ENCODE measurements around the gene ANO10.
"Not testable (repeated sequence)": the region's sequence is repeated elsewhere in the genome, so short reads cannot be mapped to it uniquely, and the experiment has no call there.

The ANO10 gene

DNA sequence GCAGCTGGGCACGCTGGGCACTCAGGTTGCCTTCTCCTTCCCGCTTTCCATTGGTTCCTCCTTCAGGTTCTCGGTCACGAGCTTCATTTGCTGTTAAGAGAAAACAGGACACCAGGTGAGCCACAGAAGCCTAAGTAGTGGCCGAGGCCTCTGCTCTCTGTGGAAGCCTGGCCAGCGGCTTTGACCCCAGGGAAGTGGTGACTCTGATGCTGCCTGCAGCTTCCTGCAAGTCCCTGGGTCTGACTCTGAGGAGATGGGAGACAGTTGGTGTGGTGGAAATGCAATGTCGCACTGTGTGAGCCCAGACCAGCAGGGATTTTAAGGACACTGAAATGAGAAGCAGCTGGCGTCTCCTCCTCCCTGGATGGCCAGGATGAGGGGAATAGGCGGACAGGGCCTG is 254.9 kb downstream of the ANO10 start:
- no peak for DNase-seq

DNA sequence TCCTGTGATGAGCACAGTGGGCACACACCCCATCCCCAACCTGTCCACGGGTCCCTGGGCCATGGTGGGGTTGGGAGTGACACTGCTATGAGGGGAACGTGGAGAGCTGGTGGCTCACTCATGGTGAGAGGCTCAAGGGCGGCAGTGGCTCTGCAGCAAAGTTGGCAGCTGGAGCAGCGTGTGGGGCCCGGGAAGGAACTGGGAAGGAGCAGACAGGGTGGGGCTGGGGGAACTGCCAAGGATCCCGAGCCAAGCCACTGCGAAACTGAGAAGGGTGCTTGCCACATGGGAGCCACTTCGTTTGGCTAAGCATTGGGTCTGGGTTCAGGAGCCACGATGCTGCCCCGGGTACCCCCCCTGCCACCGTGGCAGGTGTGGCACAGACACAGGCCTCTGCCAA is 255.3 kb downstream of the ANO10 start:
- DNase-seq, result no peak

- DNase-seq, result no peak
Measured at GRCh38 chr3:43365601-43366305, 256.1 kb downstream of the ANO10 start.

DNA sequence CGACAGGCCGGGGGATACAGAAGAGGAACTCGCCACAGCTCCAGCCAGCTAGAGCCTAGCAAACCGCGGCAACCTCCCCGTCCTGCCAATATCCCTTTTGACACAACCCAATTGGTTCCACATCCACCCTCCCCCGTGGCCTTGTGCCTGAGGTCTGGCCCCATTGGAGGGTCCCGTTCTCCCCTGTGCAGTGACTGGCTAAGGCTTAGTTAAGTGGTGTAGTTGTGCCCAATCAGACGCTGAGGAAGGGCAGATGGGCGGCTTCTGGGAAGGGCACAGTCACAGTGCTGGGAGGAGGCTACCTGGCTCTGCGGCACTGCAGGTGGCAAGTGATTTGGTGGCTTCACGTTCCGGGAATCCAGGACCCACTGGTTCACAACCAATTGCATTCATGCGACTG is 256.9 kb downstream of the ANO10 start:
- DNase-seq, result no peak

DNA sequence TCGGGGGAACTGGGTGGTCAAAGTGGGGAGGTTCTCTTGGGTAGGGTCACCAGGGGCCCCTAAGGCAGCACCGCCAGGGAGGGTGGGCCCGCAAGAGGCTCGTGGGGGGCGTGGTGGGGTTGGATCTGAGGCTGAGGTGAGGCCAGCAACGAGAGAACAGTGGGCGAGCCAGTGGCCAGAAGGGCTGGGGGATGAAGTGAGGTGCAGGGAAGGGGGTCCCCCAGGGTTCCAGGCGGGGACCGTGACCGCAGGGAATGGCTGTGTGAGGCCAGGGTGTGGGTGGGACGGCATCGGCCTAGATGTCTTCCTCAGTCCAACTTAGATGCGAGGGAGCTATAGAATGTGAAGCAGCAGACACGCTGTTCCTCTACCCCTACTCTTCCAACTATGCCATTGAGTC is 257.3 kb downstream of the ANO10 start:
- no peak for DNase-seq

- no peak for DNase-seq
Measured at GRCh38 chr3:43363621-43364266, 258.1 kb downstream of the ANO10 start.

DNA sequence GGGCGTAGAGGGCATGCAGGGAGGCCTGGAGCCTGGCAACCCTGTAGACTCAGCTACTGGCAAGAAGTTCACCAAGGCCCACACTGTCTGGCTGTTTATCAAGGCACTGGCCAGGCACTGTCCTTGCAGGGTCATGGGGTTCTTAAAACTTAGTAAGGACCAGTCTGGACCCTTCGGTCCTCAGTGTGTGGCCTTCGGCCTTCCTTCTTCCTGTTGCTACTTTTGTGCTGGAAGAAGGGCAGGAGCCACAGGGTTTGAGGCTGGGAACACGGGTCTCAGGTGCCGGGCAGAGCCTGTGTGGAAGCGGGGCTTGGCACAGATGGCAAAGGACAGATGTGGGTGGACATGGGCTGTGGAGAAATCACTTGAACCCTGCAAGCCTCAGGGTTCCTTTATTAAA is 258.9 kb downstream of the ANO10 start:
- DNase-seq, result no peak

DNA sequence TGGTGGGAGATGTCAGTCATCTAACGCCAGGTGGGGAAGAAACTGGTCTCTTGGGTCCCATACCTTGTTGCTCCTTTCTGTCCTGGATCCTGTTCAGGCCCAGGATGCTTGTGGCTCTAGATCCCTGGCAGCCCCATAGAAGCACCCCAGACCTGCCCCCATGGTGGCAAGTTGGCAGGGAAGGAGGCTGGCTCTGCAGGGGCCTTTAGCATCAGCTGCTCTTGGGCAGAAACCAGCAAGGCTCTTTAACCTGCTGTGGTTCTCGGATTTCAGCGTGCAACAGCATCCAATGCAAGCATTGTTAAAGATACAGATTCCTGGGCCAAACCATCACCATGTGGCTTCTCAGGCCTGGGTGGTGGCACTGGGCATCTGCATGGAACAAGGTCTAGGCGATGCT is 259.6 kb downstream of the ANO10 start:
- DNase-seq, result no peak

- DNase-seq, result no peak
Measured at GRCh38 chr3:43361077-43361476, 260.7 kb downstream of the ANO10 start.

DNA sequence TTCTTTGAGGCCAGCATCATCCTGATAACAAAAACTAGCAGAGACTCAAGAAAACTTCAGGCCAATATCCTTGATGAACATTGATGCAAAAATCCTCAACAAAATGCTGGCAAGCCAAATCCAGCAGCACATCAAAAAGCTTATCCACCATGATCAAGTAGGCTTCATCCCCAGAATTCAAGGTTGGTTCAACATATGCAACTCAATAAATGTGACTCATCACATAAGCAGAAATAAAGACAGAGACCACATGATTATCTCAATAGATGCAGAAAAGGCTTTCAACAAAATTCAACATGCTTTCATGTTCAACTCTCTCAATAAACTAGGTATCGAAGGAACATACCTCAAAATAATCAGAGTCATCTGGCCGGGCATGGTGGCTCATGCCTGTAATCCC is 265.8 kb downstream of the ANO10 start:
- DNase-seq, result not testable (repeated sequence)

- DNase-seq, result no peak
Measured at GRCh38 chr3:43353923-43354670, 267.7 kb downstream of the ANO10 start.

GRCh38 chr3:43353393-43353792 is 268.4 kb downstream of the ANO10 start:
- DNase-seq, result no peak

GRCh38 chr3:43349716-43350115 is 272.1 kb downstream of the ANO10 start:
- DNase-seq, result no peak

DNA sequence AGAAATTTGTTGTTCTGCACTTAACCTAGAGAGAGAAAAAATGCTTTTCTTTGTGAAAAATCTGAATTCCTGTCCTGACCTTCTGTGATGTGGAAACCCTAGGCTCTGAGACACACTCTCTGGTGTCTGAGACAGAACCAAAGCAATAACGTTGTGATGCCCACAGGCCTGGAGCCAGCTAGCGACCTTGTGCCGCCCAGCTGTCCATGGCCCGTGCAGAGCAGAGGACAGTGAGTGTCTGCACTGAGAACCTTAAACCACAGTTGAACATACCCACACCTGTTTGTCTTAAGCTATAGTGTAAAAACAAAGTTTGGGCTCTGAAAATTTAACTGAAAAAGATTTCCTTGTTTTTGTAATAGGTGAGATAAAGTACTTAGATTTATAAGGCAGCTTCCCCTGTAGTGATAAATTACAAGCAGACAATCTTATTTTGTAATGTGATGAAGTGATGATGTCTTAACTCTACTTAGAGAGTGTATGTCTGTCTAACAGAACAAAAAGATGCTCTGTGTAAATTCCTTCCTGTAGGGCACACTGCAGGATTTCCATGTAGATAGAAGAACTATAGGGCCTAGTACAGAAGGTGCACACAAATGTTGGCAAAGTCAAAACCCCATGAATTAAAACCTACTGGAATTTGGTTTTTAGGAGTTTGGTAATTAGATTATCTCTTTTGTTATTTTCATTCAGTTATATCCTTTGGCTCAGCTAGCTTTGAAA is 272.8 kb downstream of the ANO10 start:
- no peak for DNase-seq

DNA sequence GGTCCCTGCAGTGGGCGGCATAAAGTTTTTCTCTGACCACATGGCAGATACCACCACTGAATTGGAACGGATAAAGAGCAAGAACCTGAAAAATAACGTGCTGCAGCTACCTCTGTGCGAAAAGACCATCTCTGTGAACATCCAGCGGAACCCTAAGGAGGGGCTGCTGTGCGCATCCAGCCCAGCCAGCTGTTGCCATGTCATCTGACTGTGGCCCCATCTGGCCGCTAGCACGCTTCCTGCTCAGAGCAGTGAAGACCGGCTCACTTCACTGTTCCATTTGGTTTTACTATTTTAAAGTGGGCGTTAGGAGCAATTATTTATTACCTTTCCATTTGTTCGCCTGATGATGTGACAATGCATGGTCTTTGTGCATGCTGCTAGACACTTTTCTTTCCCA is 273.5 kb downstream of the ANO10 start:
- no peak for DNase-seq

DNA sequence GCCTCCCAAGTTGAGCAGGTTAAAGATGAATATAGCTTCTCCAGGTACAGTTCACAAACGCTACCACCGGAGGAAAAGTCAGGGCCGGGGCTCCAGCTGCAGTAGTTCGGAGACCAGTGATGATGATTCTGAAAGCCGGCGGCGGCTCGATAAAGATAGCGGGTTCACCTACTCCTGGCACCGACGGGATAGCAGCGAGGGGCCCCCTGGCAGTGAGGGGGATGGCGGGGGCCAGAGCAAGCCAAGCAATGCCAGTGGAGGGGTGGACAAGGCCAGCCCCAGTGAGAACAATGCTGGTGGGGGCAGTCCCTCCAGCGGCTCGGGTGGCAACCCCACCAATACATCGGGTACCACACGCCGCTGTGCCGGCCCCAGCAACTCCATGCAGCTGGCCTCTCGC is 274.0 kb downstream of the ANO10 start:
- DNase-seq, result no peak

DNA sequence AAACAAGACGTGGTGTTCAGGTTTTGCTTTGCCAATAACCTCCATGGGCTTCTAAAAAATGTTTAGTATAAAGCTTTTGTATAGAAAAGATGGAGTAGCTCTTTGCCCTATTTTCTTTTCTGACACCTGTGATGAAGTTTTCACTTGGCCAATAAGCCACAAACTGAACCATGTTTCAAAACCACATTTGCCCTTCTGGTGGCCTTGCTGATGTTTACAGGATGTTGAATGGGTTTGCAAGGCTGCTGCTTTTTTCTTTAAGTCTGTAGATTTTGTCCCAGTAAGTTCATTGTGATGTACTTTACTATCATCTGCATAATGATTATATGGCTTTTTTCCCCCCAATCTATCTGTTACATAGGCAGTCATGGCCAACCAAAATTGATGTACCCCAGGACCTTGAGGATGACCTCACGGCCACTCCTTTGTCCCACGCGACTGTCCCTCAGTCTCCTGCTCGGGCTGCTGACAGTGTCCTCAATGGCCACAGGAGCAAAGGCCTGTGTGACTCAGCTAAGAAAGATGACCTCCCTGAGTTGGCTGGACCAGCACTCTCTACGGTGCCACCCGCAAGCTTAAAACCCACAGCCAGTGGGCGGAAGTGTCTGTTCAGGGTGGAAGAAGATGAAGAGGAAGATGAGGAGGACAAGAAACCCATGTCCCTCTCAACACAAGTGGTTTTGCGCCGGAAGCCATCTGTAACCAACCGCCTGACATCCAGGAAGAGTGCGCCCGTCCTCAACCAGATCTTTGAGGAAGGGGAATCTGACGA is 274.6 kb downstream of the ANO10 start:
- DNase-seq, result no peak

DNA sequence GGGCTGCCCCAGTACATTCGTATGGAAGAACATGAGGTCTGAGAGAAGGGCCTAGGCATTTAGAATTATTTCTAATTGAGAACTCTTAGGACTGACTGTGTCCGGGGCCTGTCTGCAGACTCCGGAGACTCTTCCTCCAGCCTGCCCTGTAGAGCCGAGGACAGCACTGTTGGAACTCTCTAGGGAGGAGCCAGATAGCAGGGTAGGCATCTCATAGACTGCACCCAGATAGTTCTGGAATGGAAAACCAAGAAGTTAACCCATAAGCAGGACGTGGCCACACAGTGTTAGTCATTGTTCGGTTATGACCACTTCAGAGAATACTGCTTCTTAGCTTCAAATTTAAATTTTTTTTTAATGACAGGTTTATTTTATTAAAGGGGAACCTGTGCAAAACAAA is 275.9 kb downstream of the ANO10 start:
- DNase-seq, result no peak

DNA sequence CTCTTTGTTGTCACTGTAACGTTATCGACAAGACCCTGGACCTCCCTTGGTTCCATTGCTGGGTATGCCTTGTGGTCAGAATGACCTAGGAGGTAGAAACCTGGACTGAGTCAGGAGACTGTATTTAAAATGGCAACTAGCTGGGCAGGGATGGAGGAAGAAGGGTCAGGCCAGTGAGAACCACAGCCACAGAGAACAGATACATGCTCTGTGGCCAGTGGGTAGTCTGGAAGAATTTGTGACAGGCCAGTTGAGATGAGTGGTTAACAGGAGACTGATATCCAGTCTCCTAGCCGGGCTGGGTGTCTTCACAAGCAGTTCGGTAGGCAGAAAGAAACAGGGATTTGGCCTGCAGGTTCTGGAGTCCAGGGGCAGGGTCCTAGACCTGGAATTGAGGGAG is 276.6 kb downstream of the ANO10 start:
- DNase-seq, result no peak

GRCh38 chr3:43344520-43344919 is 277.3 kb downstream of the ANO10 start:
- no peak for DNase-seq

GRCh38 chr3:43343815-43344214 is 278.0 kb downstream of the ANO10 start:
- no peak for DNase-seq

DNA sequence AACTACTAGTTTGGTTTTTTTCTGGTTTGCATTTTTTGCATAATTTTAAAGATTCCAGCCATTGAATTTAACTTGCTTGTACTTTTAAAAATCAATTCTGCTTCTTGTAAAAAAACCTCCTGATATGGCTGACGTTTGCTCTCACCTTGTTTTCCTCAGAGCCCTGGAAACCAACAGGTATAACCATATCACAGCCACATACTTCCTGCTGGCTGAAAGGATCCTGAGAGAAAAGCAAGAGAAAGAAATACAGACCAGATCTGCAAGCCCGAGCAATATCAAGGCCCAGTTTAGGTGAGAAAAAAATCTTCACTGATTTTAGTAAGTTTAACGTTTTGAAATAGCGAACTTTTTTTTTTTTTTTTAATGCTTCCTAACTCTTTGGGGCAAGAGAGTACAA is 278.6 kb downstream of the ANO10 start:
- DNase-seq, result no peak

- DNase-seq, result no peak
Measured at GRCh38 chr3:43341788-43342187, 280.0 kb downstream of the ANO10 start.

All from NCI-H1694 (cell line).